ENCODE measurements around the gene PACS1. TPM values are rescaled to one million over a fixed set of nuclear protein-coding genes. Genes with fewer than 3 reads are reported as not detected.

The PACS1 gene
- total and polyA plus RNA-seq, 2 donors (not counting 1 experiment from before 2014, with no cell fraction given): 25.9 to 28.5 TPM

- H3K4me2 ChIP-seq (ENCODE audit: extremely low read depth, insufficient read depth, low read length): no peak overlapping the region
- no peak for DNase-seq (ENCODE audit: low read depth in 2 of 2)
- peaks cover 18% of the 10 kb centered on the region for H3K4me1 ChIP-seq (ENCODE audit: control insufficient read depth, extremely low read depth, insufficient read depth, low read length)
- H3K9me3 ChIP-seq (ENCODE audit: control insufficient read depth, insufficient read depth, low read depth, low read length): no peaks in the 10 kb centered on the region
- peaks cover 24% of the 10 kb centered on the region for H3K79me2 ChIP-seq (ENCODE audit: control insufficient read depth, insufficient read depth, low read length)
- H3K27ac ChIP-seq (ENCODE audit: insufficient read depth, low read length): no peak overlapping the region
- no peak overlapping the region for H3K9ac ChIP-seq (ENCODE audit: insufficient read depth, low read length)
- TF ChIP-seq CTCF (conservative IDR thresholded peaks at IDR 0.05 in 1 of 2, IDR thresholded peaks at IDR 0.05 in 1 of 2; ENCODE audit: low read depth in 1 of 2, low read length in 2 of 2) (no peak), EZH2 (IDR thresholded peaks at IDR 0.05; ENCODE audit: low read length, missing control alignments) (no peak)
- H4K20me1 ChIP-seq (ENCODE audit: control insufficient read depth, extremely low read depth, insufficient read depth, low read length): no peaks in the 10 kb centered on the region
- H3K36me3 ChIP-seq (ENCODE audit: control insufficient read depth, insufficient read depth, low read length): peaks cover 17% of the 10 kb centered on the region
- H3K27me3 ChIP-seq (ENCODE audit: control insufficient read depth, insufficient read depth, low read length): no peaks in the 10 kb centered on the region
- no peak overlapping the region for H2AFZ ChIP-seq (ENCODE audit: low read length)
- H3K4me3 ChIP-seq (replicated peaks in 1 of 4; ENCODE audit: control extremely low read depth in 1 of 4, insufficient read depth in 1 of 4, low read depth in 3 of 4, low read length in 4 of 4): no peak overlapping the region
Observed at GRCh38 chr11:66072518-66072917, 2.4 kb downstream of the PACS1 start.

GRCh38 chr11:66073669-66074068, 3.6 kb downstream of the PACS1 start:
- Histone ChIP-seq H3K36me3 (ENCODE audit: control insufficient read depth, insufficient read depth, low read length) (peaks cover 7% of the 10 kb centered on the region), H3K79me2 (ENCODE audit: control insufficient read depth, insufficient read depth, low read length) (peaks cover 24% of the 10 kb centered on the region), H3K4me2 (ENCODE audit: extremely low read depth, insufficient read depth, low read length) (no peak overlapping the region), H3K4me1 (ENCODE audit: control insufficient read depth, extremely low read depth, insufficient read depth, low read length) (peaks cover 15% of the 10 kb centered on the region), H3K9me3 (ENCODE audit: control insufficient read depth, insufficient read depth, low read depth, low read length) (no peaks in the 10 kb centered on the region), H3K4me3 (replicated peaks in 1 of 4; ENCODE audit: control extremely low read depth in 1 of 4, insufficient read depth in 1 of 4, low read depth in 3 of 4, low read length in 4 of 4) (no peak overlapping the region), H3K27me3 (ENCODE audit: control insufficient read depth, insufficient read depth, low read length) (no peaks in the 10 kb centered on the region), H3K9ac (ENCODE audit: insufficient read depth, low read length) (no peak overlapping the region), H3K27ac (ENCODE audit: insufficient read depth, low read length) (no peak overlapping the region), H4K20me1 (ENCODE audit: control insufficient read depth, extremely low read depth, insufficient read depth, low read length) (no peaks in the 10 kb centered on the region), H2AFZ (ENCODE audit: low read length) (no peak overlapping the region)
- DNase-seq (ENCODE audit: low read depth in 2 of 2): no peak
- no peak for TF ChIP-seq EZH2 (IDR thresholded peaks at IDR 0.05; ENCODE audit: low read length, missing control alignments)
- TF ChIP-seq CTCF (conservative IDR thresholded peaks at IDR 0.05 in 1 of 2, IDR thresholded peaks at IDR 0.05 in 1 of 2; ENCODE audit: low read depth in 1 of 2, low read length in 2 of 2): no peak

GRCh38 chr11:66075273-66075672, 5.2 kb downstream of the PACS1 start:
- Histone ChIP-seq H3K4me2 (ENCODE audit: extremely low read depth, insufficient read depth, low read length) (no peak overlapping the region), H2AFZ (ENCODE audit: low read length) (no peak overlapping the region), H4K20me1 (ENCODE audit: control insufficient read depth, extremely low read depth, insufficient read depth, low read length) (no peaks in the 10 kb centered on the region), H3K79me2 (ENCODE audit: control insufficient read depth, insufficient read depth, low read length) (peaks cover 27% of the 10 kb centered on the region), H3K36me3 (ENCODE audit: control insufficient read depth, insufficient read depth, low read length) (no peaks in the 10 kb centered on the region), H3K9ac (ENCODE audit: insufficient read depth, low read length) (no peak overlapping the region), H3K27ac (ENCODE audit: insufficient read depth, low read length) (no peak overlapping the region), H3K4me1 (ENCODE audit: control insufficient read depth, extremely low read depth, insufficient read depth, low read length) (peaks cover 6% of the 10 kb centered on the region), H3K4me3 (replicated peaks in 1 of 4; ENCODE audit: control extremely low read depth in 1 of 4, insufficient read depth in 1 of 4, low read depth in 3 of 4, low read length in 4 of 4) (no peak overlapping the region), H3K9me3 (ENCODE audit: control insufficient read depth, insufficient read depth, low read depth, low read length) (no peaks in the 10 kb centered on the region), H3K27me3 (ENCODE audit: control insufficient read depth, insufficient read depth, low read length) (no peaks in the 10 kb centered on the region)
- DNase-seq (ENCODE audit: low read depth in 2 of 2): no peak
- TF ChIP-seq EZH2 (IDR thresholded peaks at IDR 0.05; ENCODE audit: low read length, missing control alignments): no peak
- TF ChIP-seq CTCF (conservative IDR thresholded peaks at IDR 0.05 in 1 of 2, IDR thresholded peaks at IDR 0.05 in 1 of 2; ENCODE audit: low read depth in 1 of 2, low read length in 2 of 2): no peak

Data from fibroblast of lung (primary cell).